Measurements from ENCODE around the gene PRKCA.
"Not testable (repeated sequence)": the region's sequence is repeated elsewhere in the genome, so short reads cannot be mapped to it uniquely, and the experiment has no call there.

The PRKCA gene

GRCh38 chr17:66450852-66451158 is 148.4 kb downstream of the PRKCA start:
- TF ChIP-seq POLR2A (IDR thresholded peaks at IDR 0.05; ENCODE audit: low read depth, low read length), result no peak
- TF ChIP-seq POLR2AphosphoS5 (IDR thresholded peaks at IDR 0.05; ENCODE audit: low read depth, low read length), result no peak
- no peak for TF ChIP-seq TAF1 (IDR thresholded peaks at IDR 0.05; ENCODE audit: borderline replicate concordance, low read depth, low read length)
- DNase-seq (ENCODE audit: insufficient read length), result no peak
- FAIRE-seq, result no peak

- DNase-seq (ENCODE audit: insufficient read length) (no peak), FAIRE-seq (no peak)
- no peak for TF ChIP-seq POLR2AphosphoS5 (IDR thresholded peaks at IDR 0.05; ENCODE audit: low read depth, low read length)
- no peak for TF ChIP-seq TAF1 (IDR thresholded peaks at IDR 0.05; ENCODE audit: borderline replicate concordance, low read depth, low read length)
- no peak for TF ChIP-seq POLR2A (IDR thresholded peaks at IDR 0.05; ENCODE audit: low read depth, low read length)
Measured at GRCh38 chr17:66451188-66452149, 149.1 kb downstream of the PRKCA start.

- TF ChIP-seq POLR2AphosphoS5 (IDR thresholded peaks at IDR 0.05; ENCODE audit: low read depth, low read length), result no peak
- FAIRE-seq, result no peak
- DNase-seq (ENCODE audit: insufficient read length), result no peak
Measured at GRCh38 chr17:66455060-66455459, 152.6 kb downstream of the PRKCA start.

- DNase-seq (ENCODE audit: insufficient read length); FAIRE-seq: not testable (repeated sequence)
Measured at GRCh38 chr17:66457499-66457898, 155.1 kb downstream of the PRKCA start.

GRCh38 chr17:66458782-66459181 is 156.4 kb downstream of the PRKCA start:
- DNase-seq (ENCODE audit: insufficient read length), result no peak
- TF ChIP-seq TAF1 (IDR thresholded peaks at IDR 0.05; ENCODE audit: borderline replicate concordance, low read depth, low read length), result no peak
- TF ChIP-seq POLR2A (IDR thresholded peaks at IDR 0.05; ENCODE audit: low read depth, low read length), result no peak
- TF ChIP-seq POLR2AphosphoS5 (IDR thresholded peaks at IDR 0.05; ENCODE audit: low read depth, low read length), result no peak
- FAIRE-seq, result no peak

- FAIRE-seq (no peak), DNase-seq (ENCODE audit: insufficient read length) (no peak)
- TF ChIP-seq POLR2A (IDR thresholded peaks at IDR 0.05; ENCODE audit: low read depth, low read length), result no peak
- TF ChIP-seq POLR2AphosphoS5 (IDR thresholded peaks at IDR 0.05; ENCODE audit: low read depth, low read length), result no peak
- TF ChIP-seq TAF1 (IDR thresholded peaks at IDR 0.05; ENCODE audit: borderline replicate concordance, low read depth, low read length), result no peak
Measured at GRCh38 chr17:66459811-66460270, 157.4 kb downstream of the PRKCA start.

- no peak for TF ChIP-seq TAF1 (IDR thresholded peaks at IDR 0.05; ENCODE audit: borderline replicate concordance, low read depth, low read length)
- TF ChIP-seq POLR2A (IDR thresholded peaks at IDR 0.05; ENCODE audit: low read depth, low read length), result no peak
- TF ChIP-seq POLR2AphosphoS5 (IDR thresholded peaks at IDR 0.05; ENCODE audit: low read depth, low read length), result no peak
- no peak for DNase-seq (ENCODE audit: insufficient read length)
- FAIRE-seq, result no peak
Measured at GRCh38 chr17:66460558-66460957, 158.1 kb downstream of the PRKCA start.

- FAIRE-seq (no peak), DNase-seq (ENCODE audit: insufficient read length) (no peak)
- TF ChIP-seq POLR2A (IDR thresholded peaks at IDR 0.05; ENCODE audit: low read depth, low read length), result no peak
- TF ChIP-seq POLR2AphosphoS5 (IDR thresholded peaks at IDR 0.05; ENCODE audit: low read depth, low read length), result no peak
Measured at GRCh38 chr17:66461343-66461995, 159.1 kb downstream of the PRKCA start.

GRCh38 chr17:66462010-66462409 is 159.6 kb downstream of the PRKCA start:
- no peak for FAIRE-seq
- TF ChIP-seq POLR2A (IDR thresholded peaks at IDR 0.05; ENCODE audit: low read depth, low read length) (no peak), POLR2AphosphoS5 (IDR thresholded peaks at IDR 0.05; ENCODE audit: low read depth, low read length) (no peak), TAF1 (IDR thresholded peaks at IDR 0.05; ENCODE audit: borderline replicate concordance, low read depth, low read length) (no peak)
- no peak for DNase-seq (ENCODE audit: insufficient read length)

GRCh38 chr17:66464921-66465320 is 162.5 kb downstream of the PRKCA start:
- DNase-seq (ENCODE audit: insufficient read length) (no peak), FAIRE-seq (no peak)

GRCh38 chr17:66465701-66466100 is 163.3 kb downstream of the PRKCA start:
- no peak for TF ChIP-seq TAF1 (IDR thresholded peaks at IDR 0.05; ENCODE audit: borderline replicate concordance, low read depth, low read length)
- no peak for TF ChIP-seq POLR2A (IDR thresholded peaks at IDR 0.05; ENCODE audit: low read depth, low read length)
- TF ChIP-seq POLR2AphosphoS5 (IDR thresholded peaks at IDR 0.05; ENCODE audit: low read depth, low read length), result no peak
- no peak for DNase-seq (ENCODE audit: insufficient read length)
- no peak for FAIRE-seq

More at GRCh38 chr17:66464921-66465320, 162.5 kb downstream of the PRKCA start:
- no peak for TF ChIP-seq POLR2AphosphoS5 (IDR thresholded peaks at IDR 0.05; ENCODE audit: low read depth, low read length)
- TF ChIP-seq TAF1 (IDR thresholded peaks at IDR 0.05; ENCODE audit: borderline replicate concordance, low read depth, low read length), result no peak
- TF ChIP-seq POLR2A (IDR thresholded peaks at IDR 0.05; ENCODE audit: low read depth, low read length), result no peak
